Measurements from ENCODE around the gene FADS1. TPM values are rescaled to one million over a fixed set of nuclear protein-coding genes. Genes with fewer than 3 reads are reported as not detected.

Gene FADS1
- total RNA-seq, 2 experiments from 2014 or later: 33.9 to 34.4 TPM

DNA sequence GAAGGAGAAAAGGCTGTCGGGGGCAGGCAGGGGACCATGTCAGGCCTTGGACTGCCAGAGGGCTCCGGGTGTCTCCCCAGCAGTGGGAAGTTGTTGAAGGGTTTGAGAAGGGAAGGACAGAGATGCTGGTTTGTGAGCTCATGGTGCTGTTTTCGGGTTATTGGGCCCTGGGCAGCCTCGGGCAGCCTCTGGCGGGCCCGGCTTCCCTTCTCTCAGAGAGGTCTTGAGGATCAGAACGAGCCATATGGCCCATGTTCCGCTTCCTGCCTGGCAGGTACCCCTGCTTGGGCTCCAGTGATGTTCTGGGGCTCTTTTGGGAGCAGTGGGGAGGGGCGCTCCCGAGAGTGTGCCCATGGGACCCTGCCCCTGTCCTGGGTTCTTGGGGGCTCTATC lies 54.6 kb downstream of the FADS1 start:
- H3K4me3 Mint-ChIP-seq: no peak overlapping the region
- TF ChIP-seq, protein P1, sequence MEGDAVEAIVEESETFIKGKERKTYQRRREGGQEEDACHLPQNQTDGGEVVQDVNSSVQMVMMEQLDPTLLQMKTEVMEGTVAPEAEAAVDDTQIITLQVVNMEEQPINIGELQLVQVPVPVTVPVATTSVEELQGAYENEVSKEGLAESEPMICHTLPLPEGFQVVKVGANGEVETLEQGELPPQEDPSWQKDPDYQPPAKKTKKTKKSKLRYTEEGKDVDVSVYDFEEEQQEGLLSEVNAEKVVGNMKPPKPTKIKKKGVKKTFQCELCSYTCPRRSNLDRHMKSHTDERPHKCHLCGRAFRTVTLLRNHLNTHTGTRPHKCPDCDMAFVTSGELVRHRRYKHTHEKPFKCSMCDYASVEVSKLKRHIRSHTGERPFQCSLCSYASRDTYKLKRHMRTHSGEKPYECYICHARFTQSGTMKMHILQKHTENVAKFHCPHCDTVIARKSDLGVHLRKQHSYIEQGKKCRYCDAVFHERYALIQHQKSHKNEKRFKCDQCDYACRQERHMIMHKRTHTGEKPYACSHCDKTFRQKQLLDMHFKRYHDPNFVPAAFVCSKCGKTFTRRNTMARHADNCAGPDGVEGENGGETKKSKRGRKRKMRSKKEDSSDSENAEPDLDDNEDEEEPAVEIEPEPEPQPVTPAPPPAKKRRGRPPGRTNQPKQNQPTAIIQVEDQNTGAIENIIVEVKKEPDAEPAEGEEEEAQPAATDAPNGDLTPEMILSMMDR (IDR thresholded peaks at IDR 0.05): no peak
- ChIA-PET CTCF (interaction anchor here (1.4 to 2.1 kb wide), 4 partner anchors 9 to 320 kb away, joined by 3 to 6 read pairs (median 4); no protein-coding TSS in a partner anchor), POLR2A (no interaction called here)
- peaks cover under 1% of the 10 kb centered on the region for H3K4me1 Mint-ChIP-seq (ENCODE audit: low read depth)
- H3K36me3 Mint-ChIP-seq (ENCODE audit: low read depth): no peaks in the 10 kb centered on the region
- H3K27me3 Mint-ChIP-seq: no peaks in the 10 kb centered on the region
- intact Hi-C loops (cut with micrococcal nuclease): no loop called here
- no peaks in the 10 kb centered on the region for H3K9me3 Mint-ChIP-seq
- ATAC-seq: no peak
- H3K27ac Mint-ChIP-seq: no peak overlapping the region
- DNase-seq: no peak

DNA sequence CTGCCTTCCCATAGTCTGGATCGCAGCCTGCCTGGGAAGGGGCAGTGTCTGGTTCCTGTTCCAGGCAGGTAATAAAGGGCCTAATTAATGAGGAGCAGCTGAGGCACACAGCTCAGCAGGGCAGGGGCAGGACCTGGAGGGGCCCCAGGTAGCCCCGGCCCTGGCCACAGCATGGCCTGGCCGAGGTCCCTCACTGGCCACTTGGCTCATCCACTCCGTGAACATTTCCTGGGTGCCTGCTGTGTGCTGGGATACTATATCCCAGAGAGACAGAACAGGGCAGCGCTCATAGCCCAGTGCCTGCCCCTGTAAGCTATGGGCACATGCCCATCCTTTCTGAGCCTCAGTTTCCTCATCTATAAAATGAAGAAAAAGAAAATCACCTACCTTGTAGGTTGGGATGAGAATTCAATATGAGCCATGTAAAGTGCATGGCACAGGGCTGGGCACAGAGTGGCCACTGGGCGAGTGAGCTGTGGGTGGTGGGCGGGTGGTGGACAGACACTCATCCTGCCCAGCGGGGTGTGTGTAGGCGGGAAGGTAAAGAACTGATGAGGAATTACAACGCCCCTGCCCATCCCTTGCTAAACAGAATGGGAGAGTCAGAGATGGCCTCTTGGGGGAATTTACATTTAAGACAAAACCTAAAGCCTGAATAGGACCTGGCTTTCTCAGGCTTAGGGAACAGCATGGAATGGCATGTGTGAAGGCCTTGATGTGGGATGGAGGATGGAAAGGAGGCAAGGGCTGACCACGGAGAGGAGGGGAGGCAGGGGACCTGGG lies 55.2 kb downstream of the FADS1 start:
- CTCF ChIA-PET: interaction anchor here (1.4 to 2.1 kb wide), 4 partner anchors 8 to 320 kb away, joined by 3 to 6 read pairs (median 4); no protein-coding TSS in a partner anchor
- Mint-ChIP-seq H3K27ac (no peak overlapping the region), H3K9me3 (no peaks in the 10 kb centered on the region), H3K4me1 (ENCODE audit: low read depth) (peaks cover 5% of the 10 kb centered on the region), H3K27me3 (no peaks in the 10 kb centered on the region), H3K36me3 (ENCODE audit: low read depth) (no peaks in the 10 kb centered on the region), H3K4me3 (no peak overlapping the region)
- DNase-seq (no peak), ATAC-seq (no peak)
- TF ChIP-seq, protein P1 (IDR thresholded peaks at IDR 0.05): no peak
- intact Hi-C loops (cut with micrococcal nuclease): no loop called here
- POLR2A ChIA-PET: no interaction called here

DNA sequence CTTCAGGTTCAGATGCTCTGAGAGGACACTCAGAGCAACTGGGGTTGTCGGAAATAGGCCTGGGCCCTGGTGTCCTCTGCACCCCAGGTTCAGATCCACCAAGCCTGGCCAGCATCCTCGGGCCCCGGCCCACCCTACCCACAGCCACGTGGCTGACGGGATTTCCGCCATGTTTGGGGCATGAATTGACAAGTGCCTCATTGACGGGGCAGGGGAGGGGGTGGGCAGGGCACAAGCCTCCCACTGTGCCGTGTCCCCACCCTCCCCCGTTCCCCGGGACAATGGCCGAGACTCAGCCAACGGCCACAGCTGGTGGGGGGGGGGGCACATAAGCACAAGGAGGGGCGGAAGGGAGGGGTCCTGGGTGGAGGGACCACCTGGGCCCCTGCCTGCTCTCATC lies 55.9 kb downstream of the FADS1 start:
- peaks cover 11% of the 10 kb centered on the region for H3K4me1 Mint-ChIP-seq (ENCODE audit: low read depth)
- intact Hi-C loops (cut with micrococcal nuclease): no loop called here
- no peaks in the 10 kb centered on the region for H3K9me3 Mint-ChIP-seq
- TF ChIP-seq, protein P1 (IDR thresholded peaks at IDR 0.05): no peak
- no peak overlapping the region for H3K4me3 Mint-ChIP-seq
- H3K36me3 Mint-ChIP-seq (ENCODE audit: low read depth): no peaks in the 10 kb centered on the region
- ChIA-PET CTCF (interaction anchor here (1.5 to 2.1 kb wide), 3 partner anchors 14 to 321 kb away, joined by 4 to 6 read pairs (median 5); no protein-coding TSS in a partner anchor), POLR2A (no interaction called here)
- DNase-seq (no peak), ATAC-seq (no peak)
- H3K27ac Mint-ChIP-seq: no peak overlapping the region
- H3K27me3 Mint-ChIP-seq: no peaks in the 10 kb centered on the region

GRCh38 chr11:61757213-61757862 lies 59.5 kb downstream of the FADS1 start:
- no peak overlapping the region for H3K4me3 Mint-ChIP-seq

More at GRCh38 chr11:61757213-61757862, 59.5 kb downstream of the FADS1 start:
- intact Hi-C loops (cut with micrococcal nuclease): no loop called here
- DNase-seq: no peak
- peaks cover 19% of the 10 kb centered on the region for H3K4me1 Mint-ChIP-seq (ENCODE audit: low read depth)
- TF ChIP-seq, protein P1 (IDR thresholded peaks at IDR 0.05): no peak
- no peaks in the 10 kb centered on the region for H3K9me3 Mint-ChIP-seq
- CTCF ChIA-PET: interaction anchor here (1.1 to 1.5 kb wide), 2 partner anchors 8 to 10 kb away, joined by 3 read pairs; no protein-coding TSS in a partner anchor
- H3K36me3 Mint-ChIP-seq (ENCODE audit: low read depth): no peaks in the 10 kb centered on the region
- peak overlapping the region; percentile 85 for H3K27ac Mint-ChIP-seq
- ATAC-seq: no peak
- POLR2A ChIA-PET: no interaction called here
- H3K27me3 Mint-ChIP-seq: peaks cover 11% of the 10 kb centered on the region

Data from activated CD8-positive, alpha-beta T cell treated with anti-CD3 and anti-CD28 coated beads for 36 hours (primary cell).